Esophagus squamous epithelium (tissue), 5 donors: ENCODE measurements around the gene BCL7A. TPM values are rescaled to one million over a fixed set of nuclear protein-coding genes. Genes with fewer than 3 reads are reported as not detected.

ENCODE experiments used
- DNase-seq: peaks from one replicate; lab custom pipeline; 2025; lab: John Stamatoyannopoulos, UW
- H3K27ac ChIP-seq, 4 donors: fragments of 200-600 bp; sonication (generic); one replicate each; pipeline ENCODE4 v1.5.1; 2016 to 2019; ENCODE audit warnings: mild to moderate bottlenecking in 1 of 4
- H3K27me3 ChIP-seq, 4 donors: fragments of 200-600 bp; sonication (generic); 1 replicate in 3 of 4; 2 replicates in 1 of 4; pipeline versions ENCODE4 v1.5.1 to v1.6.0; 2017 to 2021; ENCODE audit warnings: antibody characterized with exemption in 1 of 4
- H3K36me3 ChIP-seq, 3 donors: fragments of 200-600 bp; sonication (generic); one replicate each; pipeline ENCODE4 v1.5.1; 2016 to 2019
- H3K4me1 ChIP-seq, 3 donors: fragments of 200-600 bp; sonication (generic); one replicate each; pipeline ENCODE4 v1.5.1; 2017 to 2019
- H3K4me3 ChIP-seq, 4 donors: fragments of 200-600 bp; sonication (generic); 1 replicate in 3 of 4; 2 replicates in 1 of 4; pipeline ENCODE4 v1.5.1; 2016 to 2019; ENCODE audit warnings: mild to moderate bottlenecking in 2 of 4, moderate library complexity in 1 of 4
- H3K9me3 ChIP-seq, 3 donors: fragments of 200-600 bp; sonication (generic); one replicate each; pipeline ENCODE4 v1.5.1; 2016 to 2019
- CTCF ChIP-seq, 6 experiments: fragments of 450-650 bp in 4 of 6; fragments of 200-600 bp in 2 of 6; sonication (generic) in 2 of 6; IDR thresholded peaks; one replicate each; pipeline ENCODE4 v1.5.1; 2016 to 2019; ENCODE audit warnings: antibody characterized with exemption in 6 of 6, mild to moderate bottlenecking in 4 of 6, moderate library complexity in 4 of 6
- POLR2A ChIP-seq, 4 donors: fragments of 450-650 bp; IDR thresholded peaks; one replicate each; pipeline ENCODE4 v1.6.1; 2017; ENCODE audit warnings: antibody characterized with exemption in 4 of 4, mild to moderate bottlenecking in 4 of 4, moderate library complexity in 3 of 4
- WGBS, 2 donors: methylation state at CpG; one replicate each; pipeline ENCODE4 v1.1.5; 2018; 5-methylcytosine and 5-hydroxymethylcytosine counted together
- intact Hi-C: fragments of 100-400 bp; cut with DNase I; formaldehyde crosslinking; loops from one replicate; pipeline ENCODE4 v1.15.0; 2022
- total RNA-seq, 4 donors: library from RNA; depleted of rRNA; stranded (reverse); fragments of >200 nt; gene quantifications; one replicate each; pipeline ENCODE4 v1.1.0, GENCODE V29; 2016
- donor health status: DM: yes; HTN: yes; CAD: no.

Gene BCL7A
- total RNA-seq, 4 donors from 2014 or later: 2.5 to 8.6 (median 5.1) TPM

GRCh38 chr12:121992059-121992879 lies 29.4 kb upstream of the BCL7A start:
- H3K9me3 ChIP-seq: no peaks in the 10 kb centered on the region
- H3K4me3 ChIP-seq: no peak overlapping the region
- H3K4me1 ChIP-seq: peaks cover 4 to 21% (median 9%) of the 10 kb centered on the region in 3 donors
- intact Hi-C loops: no loop called here
- no peaks in the 10 kb centered on the region for H3K36me3 ChIP-seq
- 27 to 42% methylated on average over 13 to 20 of the region's 21 CpGs for WGBS, 2 donors
- TF ChIP-seq CTCF (IDR thresholded peaks at IDR 0.05) (no peak), POLR2A (IDR thresholded peaks at IDR 0.05) (no peak)
- H3K27me3 ChIP-seq: peaks cover 0 to 24% (median 0%) of the 10 kb centered on the region in 4 donors
- no peak for DNase-seq
- H3K27ac ChIP-seq: peak overlapping the region; percentile 71 to 87 (median 75)

GRCh38 chr12:121996050-121996944 lies 25.4 kb upstream of the BCL7A start:
- peaks cover 4 to 13% (median 9%) of the 10 kb centered on the region in 3 donors for H3K4me1 ChIP-seq
- H3K4me3 ChIP-seq: no peak overlapping the region
- H3K27me3 ChIP-seq: peaks cover 0 to 59% (median 0%) of the 10 kb centered on the region in 4 donors
- no peaks in the 10 kb centered on the region for H3K36me3 ChIP-seq
- H3K9me3 ChIP-seq: peaks cover 0 to 9% (median 0%) of the 10 kb centered on the region in 3 donors
- no peak overlapping the region for H3K27ac ChIP-seq
- DNase-seq: no peak
- WGBS, 2 donors: 54 to 67% methylated on average over 9 of the region's 9 CpGs
- no peak for TF ChIP-seq CTCF (IDR thresholded peaks at IDR 0.05)
- no peak for TF ChIP-seq POLR2A (IDR thresholded peaks at IDR 0.05)
- intact Hi-C loops: no loop called here

GRCh38 chr12:121996945-121997612 lies 24.6 kb upstream of the BCL7A start:
- H3K27me3 ChIP-seq: peaks cover 0 to 64% (median 0%) of the 10 kb centered on the region in 4 donors
- no peak for DNase-seq
- no peak overlapping the region for H3K27ac ChIP-seq
- peaks cover 0 to 12% (median 3%) of the 10 kb centered on the region in 3 donors for H3K4me1 ChIP-seq
- no peak overlapping the region for H3K4me3 ChIP-seq
- TF ChIP-seq CTCF (IDR thresholded peaks at IDR 0.05): no peak
- TF ChIP-seq POLR2A (IDR thresholded peaks at IDR 0.05): no peak
- 81 to 83% methylated on average over 13 of the region's 13 CpGs for WGBS, 2 donors
- H3K9me3 ChIP-seq: peaks cover 0 to 9% (median 0%) of the 10 kb centered on the region in 3 donors
- no peaks in the 10 kb centered on the region for H3K36me3 ChIP-seq
- intact Hi-C loops: no loop called here

GRCh38 chr12:122001466-122002209 lies 20.0 kb upstream of the BCL7A start:
- Histone ChIP-seq H3K9me3 (peaks cover 0 to 9% (median 0%) of the 10 kb centered on the region in 3 donors), H3K36me3 (no peaks in the 10 kb centered on the region), H3K27me3 (peaks cover 0 to 91% (median 0%) of the 10 kb centered on the region in 4 donors), H3K27ac (peak overlapping the region in 2 of 4 donors; percentile 36 to 38), H3K4me1 (peaks cover 8 to 31% (median 8%) of the 10 kb centered on the region in 3 donors), H3K4me3 (no peak overlapping the region)
- TF ChIP-seq POLR2A (IDR thresholded peaks at IDR 0.05): no peak
- TF ChIP-seq CTCF (IDR thresholded peaks at IDR 0.05): no peak
- intact Hi-C loops: no loop called here
- no peak for DNase-seq
- 44 to 86% methylated on average over 12 to 15 of the region's 17 CpGs for WGBS, 2 donors
